Measurements from ENCODE around the gene ZMPSTE24.

The ZMPSTE24 gene

GRCh38 chr1:40258445-40258769 is 371 bp downstream of the ZMPSTE24 start:
- Histone ChIP-seq H3K9me3 (no peaks in the 10 kb centered on the region), H3K4me3 (ENCODE audit: low read depth in 1 of 2, low read length in 1 of 2) (peak overlapping the region; percentile 76 to 99), H3K27ac (peak overlapping the region; percentile 92), H3K36me3 (peaks cover 35% of the 10 kb centered on the region), H3K4me1 (ENCODE audit: control insufficient read depth in 1 of 2, insufficient read depth in 1 of 2, low read depth in 1 of 2, low read length in 1 of 2) (peaks cover 23 to 26% of the 10 kb centered on the region in 2 experiments), H3K27me3 (no peaks in the 10 kb centered on the region)
- TF ChIP-seq, protein P1, sequence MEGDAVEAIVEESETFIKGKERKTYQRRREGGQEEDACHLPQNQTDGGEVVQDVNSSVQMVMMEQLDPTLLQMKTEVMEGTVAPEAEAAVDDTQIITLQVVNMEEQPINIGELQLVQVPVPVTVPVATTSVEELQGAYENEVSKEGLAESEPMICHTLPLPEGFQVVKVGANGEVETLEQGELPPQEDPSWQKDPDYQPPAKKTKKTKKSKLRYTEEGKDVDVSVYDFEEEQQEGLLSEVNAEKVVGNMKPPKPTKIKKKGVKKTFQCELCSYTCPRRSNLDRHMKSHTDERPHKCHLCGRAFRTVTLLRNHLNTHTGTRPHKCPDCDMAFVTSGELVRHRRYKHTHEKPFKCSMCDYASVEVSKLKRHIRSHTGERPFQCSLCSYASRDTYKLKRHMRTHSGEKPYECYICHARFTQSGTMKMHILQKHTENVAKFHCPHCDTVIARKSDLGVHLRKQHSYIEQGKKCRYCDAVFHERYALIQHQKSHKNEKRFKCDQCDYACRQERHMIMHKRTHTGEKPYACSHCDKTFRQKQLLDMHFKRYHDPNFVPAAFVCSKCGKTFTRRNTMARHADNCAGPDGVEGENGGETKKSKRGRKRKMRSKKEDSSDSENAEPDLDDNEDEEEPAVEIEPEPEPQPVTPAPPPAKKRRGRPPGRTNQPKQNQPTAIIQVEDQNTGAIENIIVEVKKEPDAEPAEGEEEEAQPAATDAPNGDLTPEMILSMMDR (IDR thresholded peaks at IDR 0.05) = no peak

DNA sequence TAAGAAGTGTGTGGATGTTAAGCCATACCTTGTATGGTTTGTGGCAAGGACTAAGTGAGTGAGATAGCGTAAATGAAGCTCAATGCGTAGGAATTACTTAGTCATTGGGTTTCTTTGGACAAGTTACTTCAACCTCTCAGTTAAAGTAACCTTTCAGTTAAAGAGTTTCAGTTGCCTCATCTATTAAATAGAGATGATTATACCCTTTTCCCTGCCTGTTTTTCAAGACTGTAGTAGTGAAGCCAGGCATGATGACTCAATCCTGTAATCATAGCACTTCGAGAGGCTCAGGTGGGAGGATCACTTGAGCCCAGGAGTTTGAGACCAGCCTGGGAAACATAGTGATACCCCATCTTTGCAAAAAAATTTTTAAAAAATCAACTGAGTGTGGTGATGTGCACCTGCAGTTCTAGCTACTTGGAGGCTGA is 6.3 kb downstream of the ZMPSTE24 start:
- TF ChIP-seq, protein P1 (IDR thresholded peaks at IDR 0.05) = no peak
- H3K36me3 ChIP-seq = peaks cover 83% of the 10 kb centered on the region
- no peaks in the 10 kb centered on the region for H3K27me3 ChIP-seq
- H3K27ac ChIP-seq = no peak overlapping the region
- no peaks in the 10 kb centered on the region for H3K9me3 ChIP-seq
- H3K4me1 ChIP-seq (ENCODE audit: control insufficient read depth in 1 of 2, insufficient read depth in 1 of 2, low read depth in 1 of 2, low read length in 1 of 2) = peaks cover 0 to 3% of the 10 kb centered on the region in 2 experiments
- H3K4me3 ChIP-seq (ENCODE audit: low read depth in 1 of 2, low read length in 1 of 2) = no peak overlapping the region

DNA sequence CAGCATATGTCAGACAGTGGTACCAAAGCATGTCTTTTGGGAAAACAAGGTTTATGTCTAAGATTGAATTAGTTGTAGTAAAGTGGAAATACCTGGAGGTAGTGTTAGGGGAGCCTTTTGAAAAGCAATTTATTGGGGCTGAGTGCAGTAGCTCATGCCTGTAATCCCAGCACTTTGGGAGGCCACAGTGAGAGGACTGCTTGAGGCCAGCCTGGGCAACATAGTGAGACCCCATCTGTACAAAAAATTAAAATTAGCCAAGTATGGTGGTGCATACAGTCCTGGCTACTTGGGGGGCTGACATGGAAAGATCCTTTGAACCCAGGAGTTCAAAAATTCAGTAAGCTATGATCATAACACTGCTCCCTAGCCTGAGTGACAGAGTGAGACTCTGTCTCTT is 7.3 kb downstream of the ZMPSTE24 start:
- Histone ChIP-seq H3K4me3 (ENCODE audit: low read depth in 1 of 2, low read length in 1 of 2) (no peak overlapping the region), H3K27ac (no peak overlapping the region), H3K4me1 (ENCODE audit: control insufficient read depth in 1 of 2, insufficient read depth in 1 of 2, low read depth in 1 of 2, low read length in 1 of 2) (no peaks in the 10 kb centered on the region), H3K27me3 (no peaks in the 10 kb centered on the region), H3K36me3 (peaks cover 89% of the 10 kb centered on the region), H3K9me3 (no peaks in the 10 kb centered on the region)
- TF ChIP-seq, protein P1 (IDR thresholded peaks at IDR 0.05) = no peak

- Histone ChIP-seq H3K36me3 (peaks cover 89% of the 10 kb centered on the region), H3K27ac (no peak overlapping the region), H3K9me3 (no peaks in the 10 kb centered on the region), H3K27me3 (no peaks in the 10 kb centered on the region), H3K4me1 (ENCODE audit: control insufficient read depth in 1 of 2, insufficient read depth in 1 of 2, low read depth in 1 of 2, low read length in 1 of 2) (no peaks in the 10 kb centered on the region), H3K4me3 (ENCODE audit: low read depth in 1 of 2, low read length in 1 of 2) (no peak overlapping the region)
- TF ChIP-seq, protein P1 (IDR thresholded peaks at IDR 0.05) = no peak
Observed at GRCh38 chr1:40265919-40266318, 7.9 kb downstream of the ZMPSTE24 start.

GRCh38 chr1:40266786-40267535 is 8.9 kb downstream of the ZMPSTE24 start:
- H3K27ac ChIP-seq = no peak overlapping the region

More at GRCh38 chr1:40266786-40267535, 8.9 kb downstream of the ZMPSTE24 start:
- Histone ChIP-seq H3K4me1 (ENCODE audit: control insufficient read depth in 1 of 2, insufficient read depth in 1 of 2, low read depth in 1 of 2, low read length in 1 of 2) (no peaks in the 10 kb centered on the region), H3K27me3 (no peaks in the 10 kb centered on the region), H3K9me3 (no peaks in the 10 kb centered on the region), H3K4me3 (ENCODE audit: low read depth in 1 of 2, low read length in 1 of 2) (no peak overlapping the region), H3K36me3 (peaks cover 89% of the 10 kb centered on the region)
- TF ChIP-seq, protein P1 (IDR thresholded peaks at IDR 0.05) = no peak

Measured in neutrophil (primary cell).